GM12878 (cell line): Measurements from ENCODE around the gene COLQ. TPM values are rescaled to one million over a fixed set of nuclear protein-coding genes. Genes with fewer than 3 reads are reported as not detected.

Experiments
- ATAC-seq: fragments of 200-7000 bp; cut with Tn5 transposase; 3 replicates; pipeline ENCODE4 v1.9.1; 2020; ENCODE audit warnings: mild to moderate bottlenecking, moderate library complexity
- BruUV-seq: library from RNA; stranded (reverse); fragments of 400-500 nt; replicated peaks from 2 replicates; lab custom pipeline; 2021; lab: Mats Ljungman, UMichigan
- CTCF ChIA-PET: fragments of 300-600 bp; sonication (Branson Sonifier 250); formaldehyde crosslinking; extraction: SDS; loops from one replicate; lab custom pipeline; 2021; ENCODE audit warnings: inconsistent platforms; lab: Yijun Ruan, JAX
- POLR2A ChIA-PET: fragments of 350-600 bp; formaldehyde crosslinking; extraction: SDS; loops from one replicate; lab custom pipeline; 2021; ENCODE audit warnings: inconsistent platforms; lab: Charles Lee
- RAD21 ChIA-PET: fragments of 300-600 bp; sonication (Branson Sonifier 250); formaldehyde crosslinking; loops from one replicate; lab custom pipeline; 2023; ENCODE audit warnings: antibody characterized with exemption; ENCODE audit not compliant: unreplicated experiment; lab: Charles Lee
- SMC1A ChIA-PET: fragments of 300-600 bp; sonication (Branson Sonifier 250); formaldehyde crosslinking; loops from one replicate; lab custom pipeline; 2023; ENCODE audit not compliant: unreplicated experiment, uncharacterized antibody; lab: Charles Lee
- DNase-seq: peaks from one replicate; pipeline ENCODE4 v3.0.0-alpha.2; 2011; ENCODE audit warnings: low read depth, low spot score
- FAIRE-seq: peaks from 3 replicates; lab custom pipeline; 2011; peaks lifted over from hg19 to GRCh38; lab: Jason Lieb, UNC
- H2AFZ ChIP-seq: 2 replicates; pipeline ENCODE4 v1.6.0; 2011; ENCODE audit warnings: low read depth, low read length, control low read depth; ENCODE audit not compliant: control insufficient read depth
- H3K27ac ChIP-seq: 2 replicates; pipeline ENCODE4 v1.5.1; 2011; ENCODE audit warnings: control low read depth; ENCODE audit not compliant: control insufficient read depth, insufficient read depth
- H3K27me3 ChIP-seq, 2 experiments: replicated peaks in 1 of 2; 2 replicates each; pipeline versions ENCODE4 v1.6.0 to v1.6.1; 2011; ENCODE audit warnings: low read length in 1 of 2; ENCODE audit not compliant: control insufficient read depth in 2 of 2, insufficient read depth in 2 of 2
- H3K36me3 ChIP-seq, 2 experiments: 2 replicates each; pipeline ENCODE4 v1.5.1; 2011; ENCODE audit warnings: low read length in 1 of 2; ENCODE audit not compliant: control insufficient read depth in 2 of 2, insufficient read depth in 2 of 2
- H3K4me1 ChIP-seq: 2 replicates; pipeline ENCODE4 v1.6.1; 2011; ENCODE audit warnings: mild to moderate bottlenecking, low read length, moderate library complexity, mixed read lengths; ENCODE audit not compliant: control insufficient read depth, insufficient read depth
- H3K4me2 ChIP-seq: 2 replicates; pipeline ENCODE4 v1.6.0; 2011; ENCODE audit warnings: control low read depth; ENCODE audit not compliant: control insufficient read depth, insufficient read depth
- H3K4me3 ChIP-seq: fragments of 200-600 bp; sonication (generic); 2 replicates; pipeline ENCODE4 v1.5.1; 2016
- H3K79me2 ChIP-seq: 2 replicates; pipeline ENCODE4 v1.6.0; 2011; ENCODE audit warnings: low read length; ENCODE audit not compliant: control insufficient read depth, insufficient read depth
- H3K9ac ChIP-seq: 2 replicates; pipeline ENCODE4 v1.8.0; 2011; ENCODE audit warnings: low read length, control low read depth, mixed read lengths; ENCODE audit not compliant: control insufficient read depth, insufficient read depth
- H3K9me3 ChIP-seq: replicated peaks from 3 replicates; pipeline ENCODE4 v1.5.1; 2011; ENCODE audit warnings: mild to moderate bottlenecking, low read length; ENCODE audit not compliant: control insufficient read depth, insufficient read depth
- H4K20me1 ChIP-seq: 2 replicates; pipeline ENCODE4 v1.6.0; 2011; ENCODE audit not compliant: control insufficient read depth, insufficient read depth
- EZH2 ChIP-seq: IDR thresholded peaks from 2 replicates; pipeline ENCODE4 v1.6.1; 2012; ENCODE audit warnings: low read depth, mild to moderate bottlenecking, control low read depth, inconsistent platforms, low read length, borderline replicate concordance; ENCODE audit not compliant: control insufficient read depth
- FOXK2 ChIP-seq: fragments of 450-650 bp; IDR thresholded peaks from 2 replicates; pipeline ENCODE4 v1.6.1; 2017; ENCODE audit warnings: mild to moderate bottlenecking, moderate library complexity
- IRF5 ChIP-seq: fragments of 450-650 bp; IDR thresholded peaks from 2 replicates; pipeline ENCODE4 v1.6.1; 2017; ENCODE audit warnings: borderline replicate concordance
- JUND ChIP-seq: IDR thresholded peaks from 2 replicates; pipeline ENCODE4 v1.6.1; 2012; ENCODE audit warnings: low read depth, mild to moderate bottlenecking, low read length, improper control_type of control experiment, moderate library complexity
- WGBS: methylation state at CpG from one replicate; pipeline ENCODE4 v1.1.6; 2016; ENCODE audit warnings: low lambda C conversion rate; ENCODE audit not compliant: insufficient replicate concordance, insufficient coverage; ENCODE audit errors: missing lambda C conversion rate; 5-methylcytosine and 5-hydroxymethylcytosine counted together
- in situ Hi-C: fragments of 300-500 bp; cut with MboI; formaldehyde crosslinking; loops from 9 replicates; pipeline ENCODE4 v1.14.3; 2018; ENCODE audit warnings: mixed read lengths
- intact Hi-C: fragments of 100-400 bp; cut with micrococcal nuclease; formaldehyde crosslinking; loops from one replicate; pipeline ENCODE4 v1.14.2; 2022; ENCODE audit not compliant: unreplicated experiment
- polyA plus RNA-seq, 11 experiments: library from polyadenylated mRNA; depleted of rRNA in 4 of 11; unstranded in 6 of 11; stranded (reverse) in 5 of 11; fragments of >200 nt; fragmentation: Nextera tagmentation in 4 of 11; fragmentation: Illumina TruSeq in 1 of 11; extraction: Ambion mirVana in 4 of 11; extraction: Trizol in 1 of 11; gene quantifications; 1 replicate in 1 of 11; 2 replicates in 10 of 11; pipeline versions ENCODE4 v1.2.1 to v1.2.3, GENCODE V29; 2011 to 2016; ENCODE audit warnings: inconsistent platforms in 2 of 11, missing spikeins in 2 of 11, low read depth in 1 of 11
- total RNA-seq, 4 experiments: library from RNA; depleted of rRNA in 3 of 4; stranded (reverse); fragments of >200 nt in 3 of 4; fragmentation: Illumina TruSeq in 1 of 4; extraction: Trizol in 1 of 4; gene quantifications; 2 replicates each; pipeline versions ENCODE4 v1.2.1 to v1.2.3, GENCODE V29; 2013 to 2021
- TF ChIP-seq, protein P1 (sequence below): IDR thresholded peaks from 2 replicates; pipeline ENCODE4 v1.6.1; 2012; ENCODE audit warnings: improper control_type of control experiment, low read depth, low read length; ENCODE audit not compliant: insufficient replicate concordance

The COLQ gene
- total and polyA plus RNA-seq, 10 of the 15 experiments (the other 5 are each of a cell fraction or from before 2014, with no cell fraction given) = 0.13 to 2.7 (median 0.70) TPM

DNA sequence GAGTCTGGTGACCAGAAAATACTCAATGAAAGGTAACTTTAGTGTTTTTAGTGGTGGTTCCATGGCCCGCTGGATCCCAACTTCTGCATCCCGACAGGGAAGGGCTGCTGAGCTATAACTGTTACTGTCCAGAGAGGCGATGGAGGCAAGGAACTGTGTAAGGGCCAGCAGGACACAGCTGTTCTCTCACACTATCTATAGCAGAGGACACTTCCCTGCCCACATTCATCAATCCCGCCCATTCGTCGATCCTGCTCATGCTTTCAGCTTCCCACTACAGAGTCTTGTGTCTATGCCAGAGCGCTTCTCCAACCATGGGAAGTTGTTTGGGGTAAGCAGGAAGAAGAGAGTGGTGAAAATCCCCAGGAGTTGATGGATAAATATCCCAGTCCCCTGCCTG lies 8.4 kb downstream of the COLQ start (continued):
- TF ChIP-seq FOXK2 = no peak
- TF ChIP-seq JUND = no peak
- TF ChIP-seq, all 136 proteins: peak for 0

DNA sequence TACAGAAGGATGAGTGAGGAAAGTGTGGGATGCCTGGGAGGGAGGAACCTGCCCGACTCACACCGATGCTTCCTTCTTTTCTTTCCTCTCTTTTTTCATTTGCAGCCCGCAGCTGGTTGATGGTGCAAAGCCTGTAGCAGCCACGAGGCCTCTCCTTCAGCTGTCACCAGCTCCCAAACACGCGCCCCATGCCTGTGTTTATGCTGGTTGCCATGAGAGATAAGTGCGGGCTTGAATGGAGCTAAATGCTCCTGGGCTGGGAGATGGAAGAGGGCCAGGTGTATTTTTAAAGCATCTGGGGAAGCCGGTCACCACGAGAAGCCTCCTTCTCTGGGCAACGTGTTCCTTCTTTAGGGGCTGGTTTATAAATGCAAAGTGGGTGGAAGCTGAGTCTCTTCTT lies 9.3 kb downstream of the COLQ start:
- no peak for TF ChIP-seq EZH2
- TF ChIP-seq, protein P1, sequence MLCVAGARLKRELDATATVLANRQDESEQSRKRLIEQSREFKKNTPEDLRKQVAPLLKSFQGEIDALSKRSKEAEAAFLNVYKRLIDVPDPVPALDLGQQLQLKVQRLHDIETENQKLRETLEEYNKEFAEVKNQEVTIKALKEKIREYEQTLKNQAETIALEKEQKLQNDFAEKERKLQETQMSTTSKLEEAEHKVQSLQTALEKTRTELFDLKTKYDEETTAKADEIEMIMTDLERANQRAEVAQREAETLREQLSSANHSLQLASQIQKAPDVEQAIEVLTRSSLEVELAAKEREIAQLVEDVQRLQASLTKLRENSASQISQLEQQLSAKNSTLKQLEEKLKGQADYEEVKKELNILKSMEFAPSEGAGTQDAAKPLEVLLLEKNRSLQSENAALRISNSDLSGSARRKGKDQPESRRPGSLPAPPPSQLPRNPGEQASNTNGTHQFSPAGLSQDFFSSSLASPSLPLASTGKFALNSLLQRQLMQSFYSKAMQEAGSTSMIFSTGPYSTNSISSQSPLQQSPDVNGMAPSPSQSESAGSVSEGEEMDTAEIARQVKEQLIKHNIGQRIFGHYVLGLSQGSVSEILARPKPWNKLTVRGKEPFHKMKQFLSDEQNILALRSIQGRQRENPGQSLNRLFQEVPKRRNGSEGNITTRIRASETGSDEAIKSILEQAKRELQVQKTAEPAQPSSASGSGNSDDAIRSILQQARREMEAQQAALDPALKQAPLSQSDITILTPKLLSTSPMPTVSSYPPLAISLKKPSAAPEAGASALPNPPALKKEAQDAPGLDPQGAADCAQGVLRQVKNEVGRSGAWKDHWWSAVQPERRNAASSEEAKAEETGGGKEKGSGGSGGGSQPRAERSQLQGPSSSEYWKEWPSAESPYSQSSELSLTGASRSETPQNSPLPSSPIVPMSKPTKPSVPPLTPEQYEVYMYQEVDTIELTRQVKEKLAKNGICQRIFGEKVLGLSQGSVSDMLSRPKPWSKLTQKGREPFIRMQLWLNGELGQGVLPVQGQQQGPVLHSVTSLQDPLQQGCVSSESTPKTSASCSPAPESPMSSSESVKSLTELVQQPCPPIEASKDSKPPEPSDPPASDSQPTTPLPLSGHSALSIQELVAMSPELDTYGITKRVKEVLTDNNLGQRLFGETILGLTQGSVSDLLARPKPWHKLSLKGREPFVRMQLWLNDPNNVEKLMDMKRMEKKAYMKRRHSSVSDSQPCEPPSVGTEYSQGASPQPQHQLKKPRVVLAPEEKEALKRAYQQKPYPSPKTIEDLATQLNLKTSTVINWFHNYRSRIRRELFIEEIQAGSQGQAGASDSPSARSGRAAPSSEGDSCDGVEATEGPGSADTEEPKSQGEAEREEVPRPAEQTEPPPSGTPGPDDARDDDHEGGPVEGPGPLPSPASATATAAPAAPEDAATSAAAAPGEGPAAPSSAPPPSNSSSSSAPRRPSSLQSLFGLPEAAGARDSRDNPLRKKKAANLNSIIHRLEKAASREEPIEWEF = no peak
- no peak for TF ChIP-seq IRF5
- no peak overlapping the region for H3K4me2 ChIP-seq
- ChIA-PET RAD21 (no interaction called here), POLR2A (no interaction called here), CTCF (interaction anchor here (0.6 to 1.0 kb wide), 3 partner anchors 14 to 48 kb away, joined by 3 read pairs; no protein-coding TSS in a partner anchor), SMC1A (interaction anchor here (0.6 to 1.7 kb wide), 4 partner anchors 11 to 730 kb away, joined by 3 to 8 read pairs (median 3); no protein-coding TSS in a partner anchor)
- no peaks in the 10 kb centered on the region for H3K9me3 ChIP-seq
- ATAC-seq = no peak
- no peak overlapping the region for H3K4me3 ChIP-seq
- H4K20me1 ChIP-seq = no peaks in the 10 kb centered on the region
- H3K4me1 ChIP-seq = no peaks in the 10 kb centered on the region
- H3K27me3 ChIP-seq = no peaks in the 10 kb centered on the region
- no TSS peak for BruUV-seq
- H3K79me2 ChIP-seq = no peaks in the 10 kb centered on the region
- 34% methylated on average over 10 of the region's 10 CpGs for WGBS
- no peaks in the 10 kb centered on the region for H3K36me3 ChIP-seq
- H3K27ac ChIP-seq = no peak overlapping the region
- H2AFZ ChIP-seq = no peak overlapping the region
- DNase-seq = no peak
- no peak overlapping the region for H3K9ac ChIP-seq
- no peak for FAIRE-seq
- in situ Hi-C loops = no loop called here
- intact Hi-C loops = no loop called here
